Neural progenitor cell (in vitro differentiated cells): ENCODE measurements around the gene ENDOG.

Experiments
- EZH2 ChIP-seq: fragments of 200-600 bp; sonication (generic); IDR thresholded peaks from 2 replicates; pipeline ENCODE4 v1.6.1; 2017; ENCODE audit warnings: antibody characterized with exemption, mild to moderate bottlenecking, moderate library complexity
- EZH2phosphoT487 ChIP-seq: fragments of 200-600 bp; sonication (generic); IDR thresholded peaks from 2 replicates; pipeline ENCODE4 v1.6.1; 2017; ENCODE audit warnings: antibody characterized with exemption
- TF ChIP-seq, protein P1 (sequence below): fragments of 200-600 bp; sonication (generic); IDR thresholded peaks from 2 replicates; pipeline ENCODE4 v1.5.1; 2017; ENCODE audit warnings: antibody characterized with exemption, mild to moderate bottlenecking

- TF ChIP-seq, protein P1, sequence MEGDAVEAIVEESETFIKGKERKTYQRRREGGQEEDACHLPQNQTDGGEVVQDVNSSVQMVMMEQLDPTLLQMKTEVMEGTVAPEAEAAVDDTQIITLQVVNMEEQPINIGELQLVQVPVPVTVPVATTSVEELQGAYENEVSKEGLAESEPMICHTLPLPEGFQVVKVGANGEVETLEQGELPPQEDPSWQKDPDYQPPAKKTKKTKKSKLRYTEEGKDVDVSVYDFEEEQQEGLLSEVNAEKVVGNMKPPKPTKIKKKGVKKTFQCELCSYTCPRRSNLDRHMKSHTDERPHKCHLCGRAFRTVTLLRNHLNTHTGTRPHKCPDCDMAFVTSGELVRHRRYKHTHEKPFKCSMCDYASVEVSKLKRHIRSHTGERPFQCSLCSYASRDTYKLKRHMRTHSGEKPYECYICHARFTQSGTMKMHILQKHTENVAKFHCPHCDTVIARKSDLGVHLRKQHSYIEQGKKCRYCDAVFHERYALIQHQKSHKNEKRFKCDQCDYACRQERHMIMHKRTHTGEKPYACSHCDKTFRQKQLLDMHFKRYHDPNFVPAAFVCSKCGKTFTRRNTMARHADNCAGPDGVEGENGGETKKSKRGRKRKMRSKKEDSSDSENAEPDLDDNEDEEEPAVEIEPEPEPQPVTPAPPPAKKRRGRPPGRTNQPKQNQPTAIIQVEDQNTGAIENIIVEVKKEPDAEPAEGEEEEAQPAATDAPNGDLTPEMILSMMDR: no peak
- TF ChIP-seq EZH2 (no peak), EZH2phosphoT487 (no peak)
These were observed 29.5 kb downstream of the ENDOG start for GRCh38 chr9:128847803-128848202.
